Measurements from ENCODE around the gene P2RX5. TPM values are rescaled to one million over a fixed set of nuclear protein-coding genes. Genes with fewer than 3 reads are reported as not detected.
A peak's percentile ranks its signal among the peaks of the same experiment; 100 is the strongest.

Gene P2RX5
- total and polyA plus RNA-seq, 2 experiments from 2014 or later = 0.09 to 0.46 TPM

- Histone ChIP-seq H3K9me3 (ENCODE audit: low read depth) (no peaks in the 10 kb centered on the region), H3K4me1 (ENCODE audit: low read depth) (peaks cover 8% of the 10 kb centered on the region), H3K27ac (no peak overlapping the region), H3K27me3 (peaks cover 30% of the 10 kb centered on the region), H3K36me3 (no peaks in the 10 kb centered on the region), H3K4me3 (no peak overlapping the region)
- no peak for TF ChIP-seq CTCF (IDR thresholded peaks at IDR 0.05; ENCODE audit: low read depth, low read length)
- DNase-seq (ENCODE audit: low read depth in 1 of 2, low spot score in 1 of 2) = no peak
Observed at GRCh38 chr17:3691617-3692067, 4.3 kb downstream of the P2RX5 start.

DNA sequence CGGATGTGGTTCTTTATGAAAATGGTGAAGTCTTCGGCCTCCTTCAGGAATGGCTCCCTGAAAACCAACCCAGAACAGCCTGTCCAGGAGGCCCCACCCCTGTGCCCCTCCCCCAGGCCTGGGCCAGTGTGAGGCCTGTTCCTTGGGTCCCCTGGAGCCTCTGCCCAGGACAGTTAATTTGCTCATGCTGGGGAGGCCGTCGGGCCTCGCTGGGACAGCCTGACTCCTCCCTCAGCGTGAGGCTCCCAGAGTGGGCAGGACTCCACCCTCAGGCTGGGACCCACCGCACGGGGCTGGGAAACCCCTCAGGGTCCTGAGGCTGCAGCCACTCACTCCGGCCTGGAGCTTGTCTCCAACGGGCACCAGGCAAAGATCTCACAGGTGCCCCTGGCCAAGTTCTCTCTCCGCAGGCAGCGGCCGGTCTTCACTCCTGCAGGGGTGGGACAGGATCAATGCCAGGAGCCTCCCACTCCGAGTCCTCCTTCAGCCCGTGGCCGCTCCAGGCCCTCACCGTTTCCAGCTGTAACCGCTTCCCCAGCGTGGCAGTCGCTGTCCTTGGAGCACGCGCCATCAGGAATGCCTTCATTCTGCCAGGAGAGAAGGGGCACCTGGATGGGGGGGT, 5.8 kb downstream of the P2RX5 start:
- no peak overlapping the region for H3K27ac ChIP-seq
- no peak overlapping the region for H3K4me3 ChIP-seq
- TF ChIP-seq CTCF (IDR thresholded peaks at IDR 0.05; ENCODE audit: low read depth, low read length) = no peak
- no peaks in the 10 kb centered on the region for H3K9me3 ChIP-seq (ENCODE audit: low read depth)
- H3K36me3 ChIP-seq = no peaks in the 10 kb centered on the region
- peaks cover 16% of the 10 kb centered on the region for H3K27me3 ChIP-seq
- DNase-seq (ENCODE audit: low read depth in 1 of 2, low spot score in 1 of 2) = no peak
- peaks cover 2% of the 10 kb centered on the region for H3K4me1 ChIP-seq (ENCODE audit: low read depth)

- Histone ChIP-seq H3K27me3 (peaks cover 9% of the 10 kb centered on the region), H3K27ac (no peak overlapping the region), H3K36me3 (no peaks in the 10 kb centered on the region), H3K4me1 (ENCODE audit: low read depth) (no peaks in the 10 kb centered on the region), H3K9me3 (ENCODE audit: low read depth) (no peaks in the 10 kb centered on the region), H3K4me3 (no peak overlapping the region)
- TF ChIP-seq CTCF (IDR thresholded peaks at IDR 0.05; ENCODE audit: low read depth, low read length) = no peak
- no peak for DNase-seq (ENCODE audit: low read depth in 1 of 2, low spot score in 1 of 2)
Observed at GRCh38 chr17:3689262-3690093, 6.5 kb downstream of the P2RX5 start.

DNA sequence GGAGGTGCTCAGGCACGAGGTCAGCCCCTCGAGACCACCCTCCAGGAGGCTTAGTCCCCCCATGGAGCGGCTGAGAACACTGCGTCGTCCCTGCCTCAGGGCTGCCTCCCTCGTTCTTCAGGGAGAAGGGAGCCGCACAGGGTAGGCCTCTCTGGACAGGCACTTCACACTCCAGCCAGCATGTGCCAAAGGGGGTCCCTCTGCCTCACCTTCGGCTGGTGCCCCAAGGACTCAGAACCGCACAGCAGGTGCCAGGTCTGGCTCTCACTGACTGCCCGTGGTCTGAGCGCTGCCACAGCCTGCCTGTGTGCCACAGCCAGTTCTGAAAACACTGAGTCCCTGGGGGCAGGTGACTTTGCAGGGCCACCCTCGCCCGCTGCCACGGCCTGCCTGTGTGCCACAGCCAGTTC, 7.1 kb downstream of the P2RX5 start:
- Histone ChIP-seq H3K9me3 (ENCODE audit: low read depth) (no peaks in the 10 kb centered on the region), H3K36me3 (no peaks in the 10 kb centered on the region), H3K27ac (no peak overlapping the region), H3K4me3 (no peak overlapping the region), H3K4me1 (ENCODE audit: low read depth) (no peaks in the 10 kb centered on the region), H3K27me3 (peaks cover 2% of the 10 kb centered on the region)
- TF ChIP-seq CTCF (IDR thresholded peaks at IDR 0.05; ENCODE audit: low read depth, low read length) = no peak
- no peak for DNase-seq (ENCODE audit: low read depth in 1 of 2, low spot score in 1 of 2)

DNA sequence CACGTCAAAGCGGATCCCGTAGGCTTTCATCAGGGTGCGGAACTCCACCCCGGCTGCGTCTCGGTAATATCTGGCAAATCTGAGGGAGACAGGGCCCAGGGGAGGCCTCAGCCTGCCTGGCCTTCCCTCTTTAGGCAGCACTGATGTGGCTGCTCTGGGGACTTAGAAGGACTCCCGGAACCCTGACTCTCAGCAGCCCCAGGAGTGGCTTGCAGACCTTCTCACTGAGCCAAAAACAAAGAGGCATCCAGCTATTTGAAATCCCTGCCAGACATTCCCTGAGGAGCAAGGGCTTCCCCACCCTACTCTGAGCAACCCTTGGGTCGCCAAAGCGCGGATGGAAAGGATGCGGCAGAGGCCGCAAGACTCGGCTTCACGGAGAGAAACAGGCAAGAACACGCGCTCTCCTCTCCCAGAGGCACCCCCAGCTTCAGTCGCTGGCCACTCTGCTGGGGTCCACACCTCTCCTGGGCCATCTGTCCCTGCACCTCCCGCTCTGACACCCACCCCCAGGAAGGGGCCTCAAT, 7.9 kb downstream of the P2RX5 start:
- no peak for TF ChIP-seq CTCF (IDR thresholded peaks at IDR 0.05; ENCODE audit: low read depth, low read length)
- H3K27me3 ChIP-seq = no peaks in the 10 kb centered on the region
- peak; percentile 8 to 13 for DNase-seq (ENCODE audit: low read depth in 1 of 2, low spot score in 1 of 2)
- no peak overlapping the region for H3K27ac ChIP-seq
- no peaks in the 10 kb centered on the region for H3K4me1 ChIP-seq (ENCODE audit: low read depth)
- H3K9me3 ChIP-seq (ENCODE audit: low read depth) = no peaks in the 10 kb centered on the region
- no peak overlapping the region for H3K4me3 ChIP-seq
- no peaks in the 10 kb centered on the region for H3K36me3 ChIP-seq

All from cardiac muscle cell (in vitro differentiated cells and primary cell).